Stimulated activated CD4-positive, alpha-beta T cell treated with anti-CD3 and anti-CD28 coated beads, Interleukin-12 subunit alpha, Interleukin-12 subunit beta, amount 100 ng/mL, for 4 hours (primary cell): ENCODE data around the gene USP10.

Experiments used
- DNase-seq: peaks from one replicate; pipeline ENCODE4 v3.0.0-alpha.2; 2020

USP10 gene

GRCh38 chr16:84810518-84811273 lies 110.9 kb downstream of the USP10 start:
- DNase-seq: no peak

GRCh38 chr16:84811529-84811928 lies 111.7 kb downstream of the USP10 start:
- DNase-seq: no peak

GRCh38 chr16:84813141-84813934 lies 113.5 kb downstream of the USP10 start:
- no peak for DNase-seq

GRCh38 chr16:84815462-84815861 lies 115.7 kb downstream of the USP10 start:
- DNase-seq: no peak

- no peak for DNase-seq
Measured at GRCh38 chr16:84816023-84816422, 116.2 kb downstream of the USP10 start.

GRCh38 chr16:84816485-84816884 lies 116.7 kb downstream of the USP10 start:
- DNase-seq: no peak

GRCh38 chr16:84817206-84817605 lies 117.4 kb downstream of the USP10 start:
- DNase-seq: no peak

- no peak for DNase-seq
Measured at GRCh38 chr16:84817613-84818012, 117.8 kb downstream of the USP10 start.

GRCh38 chr16:84818133-84818532 lies 118.3 kb downstream of the USP10 start:
- no peak for DNase-seq

- DNase-seq: no peak
Measured at GRCh38 chr16:84818989-84819643, 119.3 kb downstream of the USP10 start.

GRCh38 chr16:84819644-84820304 lies 120.0 kb downstream of the USP10 start, which contains the start of gene CRISPLD2:
Gene CRISPLD2 (plus strand): TSS chr16:84819985. CDS start chr16:84838496, 18,511 bp downstream.
- DNase-seq: peak; percentile 91

GRCh38 chr16:84820305-84820684 lies 120.5 kb downstream of the USP10 start:
- DNase-seq: no peak

GRCh38 chr16:84820771-84821170 lies 121.0 kb downstream of the USP10 start:
- no peak for DNase-seq

GRCh38 chr16:84821179-84821578 lies 121.4 kb downstream of the USP10 start:
- no peak for DNase-seq

GRCh38 chr16:84821728-84822689 lies 122.2 kb downstream of the USP10 start:
- no peak for DNase-seq

- no peak for DNase-seq
Measured at GRCh38 chr16:84822990-84823389, 123.2 kb downstream of the USP10 start.

GRCh38 chr16:84823484-84823883 lies 123.7 kb downstream of the USP10 start:
- no peak for DNase-seq

GRCh38 chr16:84823926-84824325 lies 124.1 kb downstream of the USP10 start:
- no peak for DNase-seq

GRCh38 chr16:84825896-84826557 lies 126.2 kb downstream of the USP10 start:
- no peak for DNase-seq

- no peak for DNase-seq
Measured at GRCh38 chr16:84826558-84826941, 126.8 kb downstream of the USP10 start.

GRCh38 chr16:84827131-84827574 lies 127.4 kb downstream of the USP10 start:
- no peak for DNase-seq
